Measurements from ENCODE around the gene TMUB1.

TMUB1 gene

GRCh38 chr7:151124899-151125399 lies 41.7 kb upstream of the TMUB1 start:
- Histone ChIP-seq H3K4me3 (ENCODE audit: low read length) (no peak overlapping the region), H3K9me3 (ENCODE audit: insufficient read depth, low read length) (no peaks in the 10 kb centered on the region), H3K79me2 (ENCODE audit: low read length) (no peaks in the 10 kb centered on the region), H3K9ac (ENCODE audit: low read length) (no peak overlapping the region), H3K36me3 (replicated peaks; ENCODE audit: low read depth, low read length) (no peaks in the 10 kb centered on the region), H4K20me1 (ENCODE audit: insufficient read depth, low read length) (peaks cover 11% of the 10 kb centered on the region), H2AFZ (ENCODE audit: low read depth, low read length) (no peak overlapping the region), H3K27ac (ENCODE audit: low read length) (no peak overlapping the region), H3K27me3 (ENCODE audit: low read depth, low read length) (no peaks in the 10 kb centered on the region), H3K4me1 (ENCODE audit: low read length) (no peaks in the 10 kb centered on the region), H3K4me2 (ENCODE audit: low read length) (no peak overlapping the region)
- TF ChIP-seq EZH2phosphoT487 (IDR thresholded peaks at IDR 0.05; ENCODE audit: low read depth), result no peak
- TF ChIP-seq CTCF (IDR thresholded peaks at IDR 0.05; ENCODE audit: low read depth, low read length), result no peak

- H4K20me1 ChIP-seq (ENCODE audit: insufficient read depth, low read length), result peaks cover 11% of the 10 kb centered on the region
Measured at GRCh38 chr7:151124481-151124880, 41.2 kb upstream of the TMUB1 start.

GRCh38 chr7:151123822-151124464 lies 40.6 kb upstream of the TMUB1 start:
- Histone ChIP-seq H3K27ac (ENCODE audit: low read length) (no peak overlapping the region), H3K9ac (ENCODE audit: low read length) (no peak overlapping the region), H3K4me1 (ENCODE audit: low read length) (no peaks in the 10 kb centered on the region), H4K20me1 (ENCODE audit: insufficient read depth, low read length) (peaks cover 11% of the 10 kb centered on the region), H3K4me3 (ENCODE audit: low read length) (no peak overlapping the region), H3K4me2 (ENCODE audit: low read length) (no peak overlapping the region), H3K79me2 (ENCODE audit: low read length) (no peaks in the 10 kb centered on the region), H3K9me3 (ENCODE audit: insufficient read depth, low read length) (no peaks in the 10 kb centered on the region), H3K27me3 (ENCODE audit: low read depth, low read length) (no peaks in the 10 kb centered on the region), H3K36me3 (replicated peaks; ENCODE audit: low read depth, low read length) (no peaks in the 10 kb centered on the region), H2AFZ (ENCODE audit: low read depth, low read length) (no peak overlapping the region)
- TF ChIP-seq EZH2phosphoT487 (IDR thresholded peaks at IDR 0.05; ENCODE audit: low read depth) (no peak), CTCF (IDR thresholded peaks at IDR 0.05; ENCODE audit: low read depth, low read length) (peak; percentile 98)

More at GRCh38 chr7:151124481-151124880, 41.2 kb upstream of the TMUB1 start:
- Histone ChIP-seq H3K9me3 (ENCODE audit: insufficient read depth, low read length) (no peaks in the 10 kb centered on the region), H3K36me3 (replicated peaks; ENCODE audit: low read depth, low read length) (no peaks in the 10 kb centered on the region), H3K27ac (ENCODE audit: low read length) (no peak overlapping the region), H3K4me3 (ENCODE audit: low read length) (no peak overlapping the region), H3K79me2 (ENCODE audit: low read length) (no peaks in the 10 kb centered on the region), H3K4me2 (ENCODE audit: low read length) (no peak overlapping the region), H3K9ac (ENCODE audit: low read length) (no peak overlapping the region), H3K4me1 (ENCODE audit: low read length) (no peaks in the 10 kb centered on the region), H3K27me3 (ENCODE audit: low read depth, low read length) (no peaks in the 10 kb centered on the region), H2AFZ (ENCODE audit: low read depth, low read length) (no peak overlapping the region)
- no peak for TF ChIP-seq EZH2phosphoT487 (IDR thresholded peaks at IDR 0.05; ENCODE audit: low read depth)
- no peak for TF ChIP-seq CTCF (IDR thresholded peaks at IDR 0.05; ENCODE audit: low read depth, low read length)

GRCh38 chr7:151123158-151123821 lies 40.0 kb upstream of the TMUB1 start:
- H3K9me3 ChIP-seq (ENCODE audit: insufficient read depth, low read length), result no peaks in the 10 kb centered on the region
- H2AFZ ChIP-seq (ENCODE audit: low read depth, low read length), result no peak overlapping the region
- no peak overlapping the region for H3K4me2 ChIP-seq (ENCODE audit: low read length)
- H3K79me2 ChIP-seq (ENCODE audit: low read length), result no peaks in the 10 kb centered on the region
- no peak overlapping the region for H3K27ac ChIP-seq (ENCODE audit: low read length)
- peaks cover 11% of the 10 kb centered on the region for H4K20me1 ChIP-seq (ENCODE audit: insufficient read depth, low read length)
- no peaks in the 10 kb centered on the region for H3K36me3 ChIP-seq (replicated peaks; ENCODE audit: low read depth, low read length)
- no peaks in the 10 kb centered on the region for H3K27me3 ChIP-seq (ENCODE audit: low read depth, low read length)
- H3K4me3 ChIP-seq (ENCODE audit: low read length), result no peak overlapping the region
- H3K4me1 ChIP-seq (ENCODE audit: low read length), result no peaks in the 10 kb centered on the region
- TF ChIP-seq EZH2phosphoT487 (IDR thresholded peaks at IDR 0.05; ENCODE audit: low read depth) (no peak), CTCF (IDR thresholded peaks at IDR 0.05; ENCODE audit: low read depth, low read length) (no peak)
- H3K9ac ChIP-seq (ENCODE audit: low read length), result no peak overlapping the region

All from OCI-LY3 (cell line).